ENCODE measurements around the gene DTNB.

DNA sequence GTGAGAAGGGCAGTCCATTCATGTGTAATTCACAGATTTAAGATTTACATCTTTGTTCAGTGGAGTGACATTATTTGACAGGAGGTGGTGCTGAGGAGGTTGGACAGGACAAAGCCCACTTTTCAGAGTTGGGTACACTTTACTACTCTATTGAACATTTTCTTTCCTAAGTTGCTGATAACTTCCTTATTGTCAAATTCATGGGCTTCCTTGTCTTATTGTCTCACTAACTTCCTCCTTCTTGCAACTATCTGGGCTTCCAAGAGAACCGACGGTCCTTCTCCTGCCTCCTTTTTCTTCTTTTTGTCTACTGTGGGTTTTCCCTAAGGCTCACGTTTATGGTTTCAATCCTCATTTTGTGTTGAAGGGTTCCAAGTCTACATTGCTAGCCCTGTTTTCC lies 263.9 kb downstream of the DTNB start:
- TF ChIP-seq CTCF (IDR thresholded peaks at IDR 0.05) (no peak), POLR2A (IDR thresholded peaks at IDR 0.05) (no peak)

Measured in Peyer's patch (tissue), 4 donors.